OCI-LY7 (cell line): ENCODE measurements around the gene GNG12. TPM values are rescaled to one million over a fixed set of nuclear protein-coding genes. Genes with fewer than 3 reads are reported as not detected.

Experiments used
- BruUV-seq: library from RNA; stranded (reverse); fragments of 400-500 nt; replicated peaks from 2 replicates; lab custom pipeline; 2021; lab: Mats Ljungman, UMichigan
- CTCF ChIA-PET: fragments of 300-600 bp; sonication (Branson Sonifier 250); formaldehyde crosslinking; loops from one replicate; lab custom pipeline; 2022; ENCODE audit warnings: antibody characterized with exemption; ENCODE audit not compliant: unreplicated experiment; lab: Charles Lee
- POLR2A ChIA-PET: fragments of 300-600 bp; sonication (Branson Sonifier 250); formaldehyde crosslinking; loops from one replicate; lab custom pipeline; 2022; ENCODE audit warnings: antibody characterized with exemption; lab: Charles Lee
- DNase-seq: peaks from one replicate; pipeline ENCODE4 v3.0.0-alpha.2; 2015; ENCODE audit warnings: low spot score
- H2AFZ ChIP-seq: fragments of 200-600 bp; sonication (generic), shearing (Covaris generic); 2 replicates; pipeline ENCODE4 v1.6.1; 2014; ENCODE audit warnings: mild to moderate bottlenecking, antibody characterized with exemption, low read length, moderate library complexity
- H3K27ac ChIP-seq: fragments of 200-600 bp; sonication (generic); 2 replicates; pipeline ENCODE4 v1.5.1; 2014; ENCODE audit warnings: mixed run types, low read depth, mild to moderate bottlenecking, moderate library complexity, low read length, inconsistent platforms; ENCODE audit not compliant: poor library complexity, severe bottlenecking
- H3K36me3 ChIP-seq: fragments of 200-600 bp; sonication (generic); 2 replicates; pipeline ENCODE4 v1.6.1; 2014; ENCODE audit warnings: mild to moderate bottlenecking, antibody characterized with exemption, low read length, moderate library complexity, mixed read lengths; ENCODE audit not compliant: insufficient read depth
- H3K4me1 ChIP-seq: fragments of 200-600 bp; sonication (generic); 2 replicates; pipeline ENCODE4 v1.5.1; 2014; ENCODE audit warnings: mild to moderate bottlenecking, low read length; ENCODE audit not compliant: insufficient read depth, poor library complexity, severe bottlenecking
- H3K4me2 ChIP-seq: fragments of 200-600 bp; sonication (generic); 2 replicates; pipeline ENCODE4 v1.6.1; 2014; ENCODE audit warnings: mild to moderate bottlenecking, low read length
- H3K4me3 ChIP-seq: fragments of 200-600 bp; sonication (generic); 2 replicates; pipeline ENCODE4 v1.5.1; 2014; ENCODE audit warnings: mild to moderate bottlenecking, low read depth, low read length; ENCODE audit not compliant: poor library complexity, severe bottlenecking
- H3K79me2 ChIP-seq: fragments of 200-600 bp; sonication (generic); 2 replicates; pipeline ENCODE4 v1.6.1; 2016; ENCODE audit warnings: low read depth, mild to moderate bottlenecking, low read length, moderate library complexity, mixed read lengths; ENCODE audit not compliant: insufficient read depth
- H3K9me2 ChIP-seq: fragments of 200-600 bp; sonication (generic); 2 replicates; pipeline ENCODE4 v1.6.1; 2016; ENCODE audit warnings: mild to moderate bottlenecking, low read length, mixed read lengths; ENCODE audit not compliant: insufficient read depth
- H3K9me3 ChIP-seq: fragments of 200-600 bp; sonication (generic); 2 replicates; pipeline ENCODE4 v1.6.1; 2014; ENCODE audit warnings: mild to moderate bottlenecking, mixed run types, low read length, mixed read lengths
- H4K20me1 ChIP-seq: fragments of 200-600 bp; sonication (generic); 2 replicates; pipeline ENCODE4 v1.6.1; 2014; ENCODE audit warnings: mild to moderate bottlenecking, antibody characterized with exemption, low read length, moderate library complexity, mixed read lengths; ENCODE audit not compliant: insufficient read depth
- EZH2phosphoT487 ChIP-seq: fragments of 200-600 bp; sonication (generic); IDR thresholded peaks from 2 replicates; pipeline ENCODE4 v1.6.1; 2018; ENCODE audit warnings: low read depth, borderline replicate concordance, mild to moderate bottlenecking, mixed run types, antibody characterized with exemption, low read length, moderate library complexity, mixed read lengths
- intact Hi-C: fragments of 100-400 bp; cut with micrococcal nuclease; formaldehyde crosslinking; loops from one replicate; pipeline ENCODE4 v1.10.0; 2022; ENCODE audit not compliant: unreplicated experiment
- total RNA-seq, 2 experiments: library from RNA; depleted of rRNA in 1 of 2; stranded (reverse); fragments of >200 nt in 1 of 2; shearing (Covaris generic) in 1 of 2; gene quantifications; 2 replicates each; pipeline ENCODE4 v1.2.3, GENCODE V29; 2014 to 2022
- TF ChIP-seq, protein P1 (sequence below): fragments of 200-600 bp; sonication (generic); conservative IDR thresholded peaks from 2 replicates; pipeline ENCODE4 v1.5.1; 2014; ENCODE audit warnings: mild to moderate bottlenecking, antibody characterized with exemption, low read length, moderate library complexity, mixed read lengths

GNG12 gene
- total RNA-seq, 2 experiments from 2014 or later, result 0.10 TPM; not detected in 1

- POLR2A ChIA-PET, result interaction anchor here (0.6 to 7.7 kb wide), 36 partner anchors 9 to 920 kb away, joined by 3 to 123 read pairs (median 4); no protein-coding TSS in a partner anchor
- TF ChIP-seq, protein P1, sequence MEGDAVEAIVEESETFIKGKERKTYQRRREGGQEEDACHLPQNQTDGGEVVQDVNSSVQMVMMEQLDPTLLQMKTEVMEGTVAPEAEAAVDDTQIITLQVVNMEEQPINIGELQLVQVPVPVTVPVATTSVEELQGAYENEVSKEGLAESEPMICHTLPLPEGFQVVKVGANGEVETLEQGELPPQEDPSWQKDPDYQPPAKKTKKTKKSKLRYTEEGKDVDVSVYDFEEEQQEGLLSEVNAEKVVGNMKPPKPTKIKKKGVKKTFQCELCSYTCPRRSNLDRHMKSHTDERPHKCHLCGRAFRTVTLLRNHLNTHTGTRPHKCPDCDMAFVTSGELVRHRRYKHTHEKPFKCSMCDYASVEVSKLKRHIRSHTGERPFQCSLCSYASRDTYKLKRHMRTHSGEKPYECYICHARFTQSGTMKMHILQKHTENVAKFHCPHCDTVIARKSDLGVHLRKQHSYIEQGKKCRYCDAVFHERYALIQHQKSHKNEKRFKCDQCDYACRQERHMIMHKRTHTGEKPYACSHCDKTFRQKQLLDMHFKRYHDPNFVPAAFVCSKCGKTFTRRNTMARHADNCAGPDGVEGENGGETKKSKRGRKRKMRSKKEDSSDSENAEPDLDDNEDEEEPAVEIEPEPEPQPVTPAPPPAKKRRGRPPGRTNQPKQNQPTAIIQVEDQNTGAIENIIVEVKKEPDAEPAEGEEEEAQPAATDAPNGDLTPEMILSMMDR, result no peak
- TF ChIP-seq EZH2phosphoT487, result no peak
- peaks cover 32% of the 10 kb centered on the region for H3K79me2 ChIP-seq
- H3K9me2 ChIP-seq, result no peaks in the 10 kb centered on the region
- peaks cover 22% of the 10 kb centered on the region for H4K20me1 ChIP-seq
- H3K36me3 ChIP-seq, result peaks cover 48% of the 10 kb centered on the region
- peak within 1 kb of the TSS; percentile 57 for H3K27ac ChIP-seq
- peaks cover 48% of the 10 kb centered on the region for H3K4me1 ChIP-seq
- no peaks in the 10 kb centered on the region for H3K9me3 ChIP-seq
- intact Hi-C loops, result loop anchor here (1.0 to 10.0 kb wide), 4 partner anchors 51 to 760 kb away; partner anchors contain the start of genes DNAI4, MIER1 and SERBP1
- H2AFZ ChIP-seq, result peak within 1 kb of the TSS; percentile 65
- H3K4me3 ChIP-seq, result peak within 1 kb of the TSS; percentile 86
- peak; percentile 99 for DNase-seq
- peak within 1 kb of the TSS; percentile 89 for H3K4me2 ChIP-seq
- no TSS peak for BruUV-seq
- CTCF ChIA-PET, result interaction anchor here (0.6 to 1.9 kb wide), 11 partner anchors 8 to 253 kb away, joined by 3 to 19 read pairs (median 5); no protein-coding TSS in a partner anchor
These were observed 148.2 kb downstream of the GNG12 start, which contains the start of gene GADD45A for GRCh38 chr1:67685067-67685557. Gene GADD45A, plus strand, starts transcription at chr1:67685201. Its CDS starts 294 bp downstream, at chr1:67685495.

DNA sequence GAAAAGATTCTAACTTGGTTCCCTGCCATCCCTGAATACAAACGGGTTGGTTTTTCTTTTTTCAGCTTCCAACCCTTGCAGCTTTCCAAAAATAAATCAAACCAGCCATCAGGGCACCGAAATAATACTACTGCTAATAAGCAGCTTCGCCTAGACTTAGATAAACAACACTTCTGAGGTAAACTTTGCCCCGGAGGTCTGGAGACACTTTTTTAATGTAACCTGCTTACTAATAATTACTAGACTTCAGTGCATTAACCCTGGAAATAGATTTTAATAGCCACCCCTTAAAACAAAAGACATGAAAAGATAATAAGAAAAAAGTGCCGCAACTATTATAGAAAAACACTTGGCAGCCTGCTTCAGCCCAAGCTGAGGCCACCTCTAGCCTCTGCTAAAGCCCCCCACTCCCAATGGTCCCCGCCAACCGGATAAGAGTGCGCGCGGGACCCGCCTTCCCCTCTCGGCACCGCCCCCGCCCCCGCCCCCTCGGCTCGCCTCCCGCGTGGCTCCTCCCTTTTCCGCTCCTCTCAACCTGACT is 148.7 kb downstream of the GNG12 start:
- Histone ChIP-seq H3K9me2 (no peaks in the 10 kb centered on the region), H3K4me2 (peak overlapping the region; percentile 67), H4K20me1 (peaks cover 22% of the 10 kb centered on the region), H3K9me3 (no peaks in the 10 kb centered on the region), H3K36me3 (peaks cover 43% of the 10 kb centered on the region), H3K4me3 (peak overlapping the region; percentile 43), H3K27ac (peak overlapping the region; percentile 10), H2AFZ (peak overlapping the region; percentile 65), H3K79me2 (peaks cover 32% of the 10 kb centered on the region), H3K4me1 (peaks cover 44% of the 10 kb centered on the region)
- ChIA-PET POLR2A (interaction anchor here (0.6 to 7.7 kb wide), 33 partner anchors 9 to 920 kb away, joined by 3 to 123 read pairs (median 5); no protein-coding TSS in a partner anchor), CTCF (interaction anchor here (0.6 to 1.9 kb wide), 10 partner anchors 9 to 252 kb away, joined by 3 to 19 read pairs (median 8); no protein-coding TSS in a partner anchor)
- intact Hi-C loops, result loop anchor here (1.0 to 10.0 kb wide), 4 partner anchors 52 to 760 kb away; partner anchors contain the start of genes DNAI4, MIER1 and SERBP1
- DNase-seq, result no peak
- no TSS peak for BruUV-seq
- TF ChIP-seq EZH2phosphoT487, result no peak
- TF ChIP-seq, protein P1, result no peak
